Measurements from ENCODE around the gene ATP8A1.

The ATP8A1 gene

DNA sequence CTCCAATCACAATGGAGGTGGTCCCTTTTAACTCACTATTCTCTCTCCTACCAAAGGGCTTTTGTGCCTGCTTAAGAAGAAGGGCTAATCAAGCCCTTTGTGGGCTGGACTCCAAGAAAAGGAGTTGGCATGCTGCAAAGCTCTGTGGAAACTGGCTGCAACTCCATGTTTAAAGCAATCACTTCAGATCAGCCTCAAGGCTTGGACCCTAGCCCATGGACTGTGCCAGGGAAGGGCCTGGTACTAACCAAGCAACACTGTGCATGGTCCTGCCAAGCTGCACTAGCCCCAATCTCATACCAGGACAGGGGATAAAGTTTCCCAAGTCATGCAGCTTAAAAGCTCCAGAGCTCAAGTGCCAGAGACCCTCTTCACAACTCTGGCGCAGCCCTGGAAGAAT is 86.7 kb downstream of the ATP8A1 start:
- no peak for DNase-seq (ENCODE audit: low read depth in 2 of 2)

DNA sequence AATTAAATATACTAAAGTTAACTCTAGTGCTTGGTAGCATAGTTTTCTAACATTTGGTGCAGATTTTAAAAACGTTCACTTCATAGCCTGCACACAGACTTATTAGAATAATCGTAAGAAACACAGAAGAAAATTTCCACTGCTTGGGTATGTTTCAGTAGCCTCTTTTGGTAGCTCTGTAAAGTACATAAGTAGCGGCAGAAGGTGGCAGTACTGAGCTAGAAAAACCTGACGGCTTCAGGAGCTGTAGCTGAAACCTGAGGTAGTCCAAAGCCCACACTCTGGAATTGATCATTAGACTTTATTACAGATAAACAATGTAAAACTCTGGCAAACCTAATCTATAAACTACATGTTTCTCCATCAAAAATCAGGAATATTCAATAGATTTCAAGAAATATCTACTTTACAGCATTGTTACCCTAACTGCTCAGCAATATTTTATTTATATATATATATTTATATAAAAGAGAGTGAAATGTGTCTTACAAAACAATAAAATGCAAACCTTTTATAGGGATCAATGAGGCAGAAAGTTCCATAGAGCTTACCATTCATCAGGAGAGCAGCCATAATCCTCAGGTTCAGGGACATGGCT is 88.2 kb downstream of the ATP8A1 start:
- DNase-seq (ENCODE audit: low read depth in 2 of 2): peak; percentile 29 to 50

DNA sequence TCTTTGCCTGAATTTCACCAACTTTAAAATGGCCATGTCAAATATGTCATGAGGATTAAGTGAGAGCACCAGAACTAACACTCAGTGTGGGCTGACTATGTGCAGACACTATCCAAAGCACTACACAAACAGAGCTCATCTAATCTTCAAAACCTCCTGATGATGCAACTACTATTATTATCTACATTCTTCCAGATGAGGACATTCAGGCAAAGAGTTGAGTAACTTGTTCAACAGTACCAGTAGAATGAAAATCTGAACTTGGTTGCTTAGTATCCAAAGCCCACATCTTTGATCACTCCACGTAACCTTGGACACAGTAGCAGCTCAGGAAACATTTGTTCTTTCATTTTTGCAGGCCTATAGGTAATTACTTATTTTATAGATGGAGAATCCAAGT is 90.1 kb downstream of the ATP8A1 start:
- DNase-seq (ENCODE audit: low read depth in 2 of 2): no peak

DNA sequence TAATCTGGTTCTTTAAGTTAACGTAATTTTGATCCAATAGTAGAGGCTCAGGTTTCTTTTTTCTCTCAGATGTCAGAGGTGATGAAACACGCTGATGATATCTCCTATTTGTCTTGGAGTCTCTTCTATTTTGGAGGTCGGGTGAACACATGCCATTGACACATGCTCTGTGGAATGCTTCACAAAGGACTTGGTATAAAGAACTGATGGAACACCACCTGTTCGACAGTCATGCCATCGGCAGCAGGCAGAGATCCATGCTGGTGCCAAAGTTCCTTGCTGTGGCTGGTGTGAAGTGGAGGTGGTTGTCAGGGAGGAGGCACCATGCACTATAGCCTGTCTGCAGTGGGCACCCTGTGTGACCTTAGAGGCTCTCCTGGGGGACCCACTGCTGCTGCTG is 94.9 kb downstream of the ATP8A1 start:
- DNase-seq (ENCODE audit: low read depth in 2 of 2): no peak

DNA sequence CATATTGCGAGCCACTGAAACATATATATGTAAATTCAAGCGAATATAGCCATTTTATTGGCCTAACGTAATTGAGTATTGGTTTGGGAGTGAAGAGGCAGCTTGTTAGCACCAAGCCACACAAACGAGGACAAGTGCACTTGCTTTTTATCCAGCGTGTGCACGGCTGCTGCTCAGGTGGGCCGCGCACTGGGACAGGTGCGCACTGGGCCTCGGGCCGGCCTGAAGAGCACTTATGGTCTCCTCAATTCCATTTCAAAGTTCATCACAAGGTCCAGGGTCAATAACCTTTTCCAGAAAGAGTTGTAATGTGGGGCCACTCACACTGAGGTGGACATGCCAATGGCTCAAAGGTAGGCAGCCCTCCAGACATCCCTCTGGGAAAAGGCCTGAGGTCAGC is 95.9 kb downstream of the ATP8A1 start:
- DNase-seq (ENCODE audit: low read depth in 2 of 2): no peak

DNA sequence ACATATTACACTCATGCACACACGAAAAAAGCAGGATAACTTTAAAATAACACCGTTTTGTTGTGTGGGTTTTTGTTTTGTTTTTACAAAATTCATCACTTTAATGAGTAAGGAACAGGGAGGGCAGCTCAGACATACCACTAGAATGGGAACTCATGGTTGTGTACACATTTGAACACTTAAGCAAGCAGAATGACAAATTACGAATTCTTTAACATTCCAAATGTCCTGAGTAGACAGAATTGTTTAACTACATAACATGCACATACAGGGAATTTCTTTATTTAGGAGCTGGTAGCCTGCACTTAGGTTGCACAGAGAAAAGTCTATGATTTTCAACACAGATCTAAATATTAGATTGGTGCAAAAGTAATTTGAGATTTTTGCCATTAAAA is 96.4 kb downstream of the ATP8A1 start:
- no peak for DNase-seq (ENCODE audit: low read depth in 2 of 2)

DNA sequence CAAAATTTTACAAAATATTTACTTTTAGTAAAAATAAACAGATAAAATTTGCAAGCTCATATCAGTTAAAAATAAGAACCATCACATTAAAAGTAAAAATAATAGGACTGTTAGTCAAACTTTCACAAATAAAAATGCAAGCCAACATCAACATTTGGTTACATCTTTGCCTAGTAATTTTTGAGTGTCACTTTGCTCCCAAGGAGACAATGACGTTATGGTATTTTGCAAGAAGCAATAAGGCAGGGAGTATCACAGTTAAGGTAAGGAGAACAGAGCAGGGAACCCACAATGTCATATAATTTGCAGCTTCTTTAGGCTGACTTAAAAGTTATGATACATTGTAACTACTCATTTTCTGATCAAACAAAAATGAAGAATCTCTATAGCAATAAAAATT is 98.7 kb downstream of the ATP8A1 start:
- no peak for DNase-seq (ENCODE audit: low read depth in 2 of 2)

DNA sequence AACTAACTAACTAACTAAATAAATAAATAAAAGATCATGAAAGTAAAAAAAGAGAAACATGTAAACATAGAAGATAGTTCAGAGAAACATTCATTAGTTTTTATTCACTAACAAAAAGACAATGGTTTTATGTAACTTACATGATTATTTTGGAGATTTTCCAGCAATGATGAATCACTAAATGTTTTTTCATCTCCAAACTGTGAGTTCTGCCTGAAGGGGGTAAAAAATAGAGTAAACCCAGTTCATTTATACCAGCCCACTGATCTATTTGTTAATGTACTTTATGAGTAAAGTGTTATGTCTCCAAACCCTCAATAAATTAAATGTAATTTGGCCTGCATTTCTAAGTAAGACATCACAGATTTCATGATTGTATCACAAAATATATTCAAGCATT is 101.1 kb downstream of the ATP8A1 start:
- DNase-seq (ENCODE audit: low read depth in 2 of 2): no peak

DNA sequence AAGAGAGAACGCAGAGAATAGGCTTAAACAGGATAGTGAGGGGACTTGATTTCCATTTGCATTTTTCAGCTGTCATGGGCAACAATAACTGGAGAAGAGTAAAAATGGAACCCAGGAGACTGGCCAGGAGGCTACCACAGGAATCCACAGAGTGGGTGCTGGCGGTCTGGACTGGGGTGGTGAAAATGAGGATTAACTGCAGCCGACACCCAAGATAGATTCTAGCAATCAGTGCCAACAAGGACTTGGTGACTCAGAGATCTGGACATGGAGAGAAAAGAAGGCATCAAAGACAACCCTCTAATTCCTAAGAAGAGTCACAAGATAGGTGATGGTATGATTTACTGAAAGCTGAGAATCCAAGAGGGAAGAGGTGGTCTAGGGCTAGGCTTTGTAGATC is 102.8 kb downstream of the ATP8A1 start:
- DNase-seq (ENCODE audit: low read depth in 2 of 2): no peak

DNA sequence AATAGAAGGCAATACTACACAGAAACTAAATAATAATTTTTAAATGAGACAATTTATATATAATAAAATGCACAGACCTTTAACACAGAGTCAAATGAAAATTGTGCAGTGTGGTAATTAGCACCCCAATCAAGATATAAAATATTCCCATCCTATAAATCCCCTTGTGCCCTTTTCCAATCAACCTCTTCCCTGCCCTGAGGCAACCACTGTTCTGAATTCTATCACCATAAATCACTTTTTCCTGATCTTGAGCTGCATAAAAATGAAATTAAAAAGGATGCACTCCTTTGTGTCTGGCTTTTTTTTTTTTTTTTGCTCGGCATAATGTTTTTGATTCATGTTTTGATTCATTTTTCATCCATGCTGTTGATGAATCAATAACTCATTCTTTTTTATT is 107.0 kb downstream of the ATP8A1 start:
- DNase-seq (ENCODE audit: low read depth in 2 of 2): no peak

DNA sequence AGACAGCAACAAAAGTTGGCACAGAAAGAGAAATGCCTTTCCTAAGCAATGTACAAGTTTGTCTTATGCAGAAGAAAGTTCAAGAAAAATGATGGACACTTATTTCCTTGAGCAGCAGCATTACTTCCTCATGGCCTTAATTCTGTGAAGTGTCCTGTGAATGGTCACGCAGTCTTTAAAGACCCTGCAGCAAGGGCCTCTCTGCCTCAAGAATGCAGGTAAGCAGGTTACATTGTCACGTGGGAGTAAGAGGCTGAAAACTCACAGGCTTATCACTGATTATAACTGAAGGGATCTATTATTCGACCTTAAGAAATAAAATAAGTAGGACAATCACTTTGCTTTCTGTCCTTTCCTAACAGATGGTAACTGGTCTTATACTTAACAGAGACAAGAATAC is 109.1 kb downstream of the ATP8A1 start:
- DNase-seq (ENCODE audit: low read depth in 2 of 2): no peak

DNA sequence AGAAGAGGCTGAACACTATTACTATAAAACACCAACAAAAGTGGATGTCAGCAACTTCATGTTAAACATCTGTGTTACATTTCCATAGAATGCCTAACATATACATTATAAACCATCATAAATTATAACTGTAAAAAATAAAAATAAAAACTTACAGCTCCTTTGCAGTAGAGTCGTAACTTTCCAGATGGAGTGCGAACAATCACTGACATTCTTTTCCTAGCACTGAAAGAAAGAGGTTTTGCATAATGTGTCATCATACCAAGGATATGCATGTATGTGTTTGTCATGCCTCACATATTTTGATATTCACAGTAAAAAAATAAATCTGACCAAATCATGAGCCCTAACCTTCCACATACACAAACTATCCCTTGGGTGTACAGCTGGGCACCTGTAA is 113.1 kb downstream of the ATP8A1 start:
- no peak for DNase-seq (ENCODE audit: low read depth in 2 of 2)

DNA sequence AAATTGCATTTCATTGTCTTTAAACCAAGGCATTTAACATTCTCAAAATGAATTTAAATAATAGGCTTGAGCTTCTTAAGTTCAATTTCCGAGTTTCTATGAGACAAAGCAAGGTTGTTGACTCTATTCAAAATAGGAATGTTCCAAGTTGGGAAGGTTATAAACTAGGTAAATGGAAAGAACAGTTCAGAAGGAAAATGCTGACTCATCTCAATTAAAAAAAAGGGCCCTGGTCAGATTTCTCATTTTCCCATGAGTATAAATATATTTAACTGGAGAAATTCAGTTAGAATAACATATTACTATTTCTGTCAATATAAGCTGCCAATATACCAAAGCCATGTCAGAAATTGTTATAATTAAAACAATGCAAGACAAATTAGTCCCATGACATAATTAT is 113.8 kb downstream of the ATP8A1 start:
- no peak for DNase-seq (ENCODE audit: low read depth in 2 of 2)

DNA sequence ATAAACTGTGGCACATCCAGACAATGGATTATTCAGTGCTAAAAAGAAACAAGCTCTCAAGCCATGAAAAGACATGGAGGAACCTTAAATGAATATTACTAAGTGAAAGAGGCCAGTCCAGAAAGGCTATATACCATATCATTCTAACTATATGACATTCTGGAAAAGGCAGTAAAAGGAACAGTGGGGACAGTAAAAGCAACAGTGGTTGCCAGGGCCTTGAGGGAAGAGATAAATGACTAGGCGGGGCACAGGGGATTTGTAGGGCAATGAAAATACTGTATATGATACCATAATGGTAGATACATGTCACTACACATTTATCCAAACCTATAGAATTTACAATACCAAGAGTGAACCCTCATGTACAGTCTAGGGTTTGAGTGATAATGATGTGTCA is 115.3 kb downstream of the ATP8A1 start:
- no peak for DNase-seq (ENCODE audit: low read depth in 2 of 2)

DNA sequence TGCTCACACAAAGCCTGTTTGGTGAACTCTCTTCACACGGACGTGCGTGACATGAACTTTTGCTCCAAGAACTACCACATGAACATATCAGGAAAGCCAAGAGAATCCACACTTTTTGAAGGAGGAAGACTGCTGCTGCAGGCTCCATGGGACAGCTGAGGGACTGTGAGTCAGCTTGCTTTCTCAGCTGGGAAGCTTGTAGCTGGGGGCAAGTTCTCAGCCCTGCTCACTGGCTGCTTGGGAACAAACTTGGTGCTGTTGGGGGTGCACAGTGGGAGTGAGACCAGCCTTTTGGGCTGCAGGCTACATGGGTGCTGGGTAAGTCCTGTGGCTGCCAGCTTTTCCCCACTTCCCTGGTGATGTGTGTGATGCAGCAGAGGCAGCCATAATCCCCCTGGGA is 123.9 kb downstream of the ATP8A1 start:
- no peak for DNase-seq (ENCODE audit: low read depth in 2 of 2)

DNA sequence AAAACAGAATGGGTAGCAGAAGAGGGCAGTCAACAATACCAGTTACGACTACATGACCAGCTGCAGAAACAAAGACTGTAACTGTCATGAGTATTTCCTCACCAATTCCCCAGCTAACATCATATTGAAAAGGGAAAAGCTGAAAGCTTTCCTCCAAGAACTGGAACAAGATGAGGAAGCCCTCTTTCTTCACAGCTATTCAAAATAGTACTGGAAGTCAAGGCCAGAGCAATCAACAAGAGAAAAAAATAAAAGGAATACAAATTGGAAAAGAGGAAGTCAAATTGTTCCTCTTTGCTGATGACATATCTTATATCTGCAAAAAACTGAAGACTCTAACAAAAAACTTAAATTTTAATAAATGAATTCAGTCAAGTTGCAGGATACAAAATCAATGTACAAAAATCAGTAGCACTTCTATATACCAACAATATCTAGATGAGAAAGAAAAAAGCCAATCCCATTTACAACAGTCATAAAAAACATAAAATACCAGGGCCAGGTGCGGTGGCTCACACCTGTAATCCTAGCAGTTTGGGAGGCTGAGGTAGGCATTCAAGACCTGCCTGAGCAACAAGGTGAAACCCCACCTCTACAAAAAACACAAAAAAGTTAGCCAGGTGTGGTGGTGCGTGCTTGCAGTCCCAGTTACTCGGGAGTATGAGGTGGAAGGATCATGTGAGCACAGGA is 125.4 kb downstream of the ATP8A1 start:
- DNase-seq (ENCODE audit: low read depth in 2 of 2): no peak

DNA sequence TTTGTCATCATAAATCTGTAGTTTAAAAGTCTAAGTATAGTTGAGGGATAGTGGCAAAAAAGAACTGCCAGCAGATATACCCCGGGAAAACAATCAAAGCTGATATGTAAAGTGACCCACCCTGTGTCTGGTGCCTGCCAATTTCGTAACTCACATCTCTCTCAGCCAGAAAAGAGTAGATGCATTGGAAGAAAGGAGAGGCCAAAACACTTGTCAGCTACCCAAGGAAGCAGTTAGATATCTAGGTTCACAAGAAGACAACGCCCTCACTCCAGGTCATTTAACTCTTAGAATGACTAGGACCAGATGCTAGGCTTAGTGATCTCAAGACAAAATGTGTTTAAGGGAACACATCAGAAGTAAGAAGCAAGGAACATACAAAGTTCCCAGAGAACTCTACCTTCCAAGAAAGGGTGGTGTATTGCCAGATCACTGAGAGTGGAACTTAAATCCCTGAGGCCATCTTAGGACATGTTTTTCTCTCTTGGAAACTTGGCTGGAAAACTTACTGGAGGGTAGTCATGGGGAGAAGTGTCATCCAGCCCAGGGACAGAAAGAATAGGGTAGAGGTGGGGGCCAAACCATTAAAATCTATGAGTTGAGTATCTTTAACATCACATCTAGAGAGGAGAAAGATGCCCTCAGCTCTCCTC is 133.7 kb downstream of the ATP8A1 start:
- DNase-seq (ENCODE audit: low read depth in 2 of 2): no peak

DNA sequence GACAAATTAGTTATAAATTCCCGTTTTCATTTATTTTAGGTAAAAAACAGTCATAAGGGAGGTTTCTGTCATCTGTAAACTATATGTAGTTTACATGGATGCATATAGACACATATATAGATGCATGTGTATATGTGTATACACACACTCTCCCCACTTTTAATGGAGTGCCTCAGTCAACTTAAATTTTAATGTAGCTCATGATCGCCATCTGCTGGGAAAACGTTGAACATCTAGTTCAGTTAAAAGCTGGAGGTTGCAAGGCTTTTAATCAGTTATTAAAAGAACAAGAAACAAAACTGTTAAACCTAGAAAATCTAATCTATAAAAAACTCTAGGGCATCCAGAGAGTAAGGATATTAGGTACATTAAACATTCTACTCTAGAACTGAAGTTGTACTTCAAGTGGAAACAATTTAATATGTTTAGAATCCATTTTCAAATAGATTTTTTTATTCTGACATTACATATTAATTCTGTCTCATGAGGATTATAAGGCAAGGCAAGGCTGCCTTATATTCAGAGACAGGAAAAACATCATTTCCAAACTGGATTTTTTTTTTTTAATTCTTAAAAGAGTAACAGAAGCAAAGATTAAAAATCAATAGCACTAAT is 137.0 kb downstream of the ATP8A1 start:
- DNase-seq (ENCODE audit: low read depth in 2 of 2): no peak

DNA sequence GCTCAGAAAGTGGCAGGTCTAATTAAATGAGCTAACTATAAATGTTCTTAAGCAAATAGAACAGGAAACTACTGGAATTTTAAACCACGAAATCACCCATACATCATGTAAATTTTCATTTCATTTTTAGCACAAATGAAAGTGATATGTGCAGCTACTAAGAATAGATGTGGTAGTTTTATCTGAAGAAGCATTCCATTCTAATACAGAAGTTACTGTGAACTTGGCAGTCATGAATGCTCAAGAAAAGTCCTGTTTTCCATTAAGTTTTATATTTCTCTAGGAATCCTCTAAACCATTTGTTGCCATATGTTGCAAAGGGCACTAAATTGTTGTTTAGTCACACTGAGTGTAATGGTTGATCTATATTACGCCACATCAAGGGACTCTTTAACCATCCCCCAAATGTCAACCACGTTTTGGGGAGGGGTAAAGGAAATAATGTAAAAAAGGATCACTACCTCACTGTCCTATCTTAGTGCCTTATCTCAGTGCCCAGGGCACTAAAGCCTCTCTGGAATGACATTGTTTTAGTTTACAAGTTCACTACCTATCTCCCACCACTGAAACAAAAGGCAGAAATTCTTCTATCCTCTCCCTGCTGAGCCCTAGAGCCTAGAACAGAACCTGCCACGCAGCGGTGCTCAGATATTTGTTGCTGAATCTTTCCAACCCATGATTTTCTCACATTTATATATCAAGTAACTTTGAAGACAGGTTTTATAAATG is 141.6 kb downstream of the ATP8A1 start:
- no peak for DNase-seq (ENCODE audit: low read depth in 2 of 2)

DNA sequence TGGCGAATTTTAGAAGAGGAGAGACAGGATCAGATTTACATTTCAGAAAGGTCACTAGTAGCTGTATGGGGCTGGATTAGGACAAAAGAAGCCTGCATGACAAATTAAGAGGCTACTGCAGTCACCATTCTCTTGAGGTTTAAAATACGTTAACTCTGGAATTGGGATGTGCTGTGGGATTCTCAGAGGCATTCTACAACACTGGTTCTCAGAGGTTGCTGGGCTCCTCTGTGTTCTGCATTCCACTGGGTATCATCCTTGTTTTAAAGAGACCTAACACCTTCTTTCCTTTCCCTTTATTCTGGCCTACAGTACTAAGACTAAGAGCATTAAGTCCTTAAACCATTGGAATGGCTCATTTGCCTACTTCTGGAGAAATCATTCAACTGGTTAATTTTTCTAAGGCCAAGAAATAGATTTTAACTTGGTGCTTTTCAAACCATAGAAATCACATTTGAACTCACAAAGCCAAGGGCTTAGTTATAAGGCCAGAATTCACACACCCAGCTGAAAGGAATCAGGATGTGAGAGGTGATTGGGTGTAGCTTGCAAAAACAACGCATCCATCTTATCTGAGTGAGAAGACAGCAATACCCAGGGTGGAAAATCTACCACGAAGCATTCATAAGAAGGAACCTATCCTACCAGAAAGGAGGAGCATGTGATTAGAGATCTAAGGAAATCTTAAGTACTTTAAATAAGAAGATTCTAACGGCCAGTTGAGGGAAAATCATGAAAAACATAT is 143.0 kb downstream of the ATP8A1 start:
- DNase-seq (ENCODE audit: low read depth in 2 of 2): no peak

DNA sequence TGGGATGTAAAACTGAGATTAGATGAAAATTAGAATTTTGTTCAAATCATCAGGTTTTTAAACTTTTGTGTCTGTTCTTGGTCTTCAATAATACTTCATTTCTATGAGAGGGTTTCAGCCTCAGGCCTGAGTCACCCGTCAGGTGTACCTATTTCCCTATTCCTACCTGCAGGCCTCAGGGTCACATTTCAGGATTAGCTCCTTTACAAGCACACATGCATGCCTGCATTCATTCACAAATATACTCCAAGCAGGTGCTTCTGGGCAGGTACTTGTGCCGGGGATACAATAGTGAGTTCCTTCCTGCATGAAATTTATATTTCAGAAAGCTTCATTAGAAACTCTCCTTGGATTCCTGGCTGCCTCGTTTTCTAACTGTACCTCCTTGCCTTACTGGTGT is 144.7 kb downstream of the ATP8A1 start:
- no peak for DNase-seq (ENCODE audit: low read depth in 2 of 2)

DNA sequence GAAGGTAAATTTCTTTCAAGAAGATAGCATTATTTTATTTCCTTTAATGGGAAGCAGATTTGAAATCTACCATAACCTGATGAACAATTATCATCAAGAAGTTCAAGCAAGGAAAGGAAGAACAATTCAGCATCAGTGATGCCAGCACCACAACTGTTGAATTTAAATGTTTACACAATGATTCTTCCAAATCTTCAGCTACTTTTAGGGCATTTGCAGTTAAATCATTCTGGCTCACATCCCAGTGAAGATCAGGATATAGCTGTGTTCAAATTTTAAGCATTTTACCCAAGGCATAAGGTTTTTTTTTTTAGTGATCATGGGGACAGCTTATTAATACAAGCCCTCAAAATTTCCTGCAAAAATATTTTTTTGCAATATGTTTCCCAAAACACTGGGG is 146.7 kb downstream of the ATP8A1 start:
- no peak for DNase-seq (ENCODE audit: low read depth in 2 of 2)
